Ishikawa (cell line): ENCODE measurements around the gene EVI5.

ENCODE experiments used
- CEBPB ChIP-seq: IDR thresholded peaks from 2 replicates; pipeline ENCODE4 v1.6.1; 2012
- NFIC ChIP-seq: IDR thresholded peaks from 2 replicates; pipeline ENCODE4 v1.6.1; 2012
- RAD21 ChIP-seq: IDR thresholded peaks from 2 replicates; pipeline ENCODE4 v1.6.1; 2012; ENCODE audit warnings: low read depth
- YY1 ChIP-seq: IDR thresholded peaks from 2 replicates; pipeline ENCODE4 v1.6.1; 2012; ENCODE audit warnings: low read depth

DNA sequence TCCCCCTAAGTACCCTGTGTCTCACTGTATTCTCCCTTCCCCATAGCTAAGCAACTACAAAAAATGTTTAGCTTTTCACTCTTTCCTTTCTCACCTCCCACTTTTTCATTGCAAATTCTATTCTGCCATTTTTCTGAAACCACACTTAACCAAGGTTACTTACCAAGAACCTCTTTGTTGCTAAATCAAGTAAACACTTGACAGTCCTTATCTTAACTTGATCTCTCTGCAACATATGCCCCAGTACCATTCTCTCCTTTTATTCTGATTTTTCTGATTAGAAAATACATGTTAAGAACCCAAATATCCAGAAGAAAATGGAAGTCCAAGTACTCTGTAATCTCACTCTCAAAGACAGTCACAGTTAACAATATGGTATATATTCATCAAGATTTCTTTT is 16.0 kb downstream of the EVI5 start:
- TF ChIP-seq RAD21 (no peak), YY1 (no peak), CEBPB (no peak), NFIC (no peak)
